ENCODE data around the gene VSTM2L.

VSTM2L gene

DNA sequence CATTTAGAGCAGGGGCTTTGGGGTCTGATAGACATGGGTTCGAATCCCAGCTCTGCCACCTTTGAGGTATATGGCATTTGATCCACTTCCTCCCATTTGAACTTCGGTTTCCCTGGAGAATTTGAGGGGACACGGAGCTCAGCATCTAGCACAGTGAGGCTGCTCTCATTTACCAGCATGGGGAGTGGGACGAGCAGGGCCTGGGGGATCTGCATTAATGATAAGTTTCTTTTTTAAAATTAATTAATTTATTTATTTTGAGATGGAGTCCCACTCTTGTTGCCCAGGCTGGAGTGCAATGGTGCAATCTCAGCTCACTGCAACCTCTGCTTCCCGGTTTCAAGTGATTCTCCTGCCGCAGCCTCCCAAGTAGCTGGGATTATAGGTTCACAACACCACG lies 52.6 kb downstream of the VSTM2L start:
- TF ChIP-seq, protein P1, sequence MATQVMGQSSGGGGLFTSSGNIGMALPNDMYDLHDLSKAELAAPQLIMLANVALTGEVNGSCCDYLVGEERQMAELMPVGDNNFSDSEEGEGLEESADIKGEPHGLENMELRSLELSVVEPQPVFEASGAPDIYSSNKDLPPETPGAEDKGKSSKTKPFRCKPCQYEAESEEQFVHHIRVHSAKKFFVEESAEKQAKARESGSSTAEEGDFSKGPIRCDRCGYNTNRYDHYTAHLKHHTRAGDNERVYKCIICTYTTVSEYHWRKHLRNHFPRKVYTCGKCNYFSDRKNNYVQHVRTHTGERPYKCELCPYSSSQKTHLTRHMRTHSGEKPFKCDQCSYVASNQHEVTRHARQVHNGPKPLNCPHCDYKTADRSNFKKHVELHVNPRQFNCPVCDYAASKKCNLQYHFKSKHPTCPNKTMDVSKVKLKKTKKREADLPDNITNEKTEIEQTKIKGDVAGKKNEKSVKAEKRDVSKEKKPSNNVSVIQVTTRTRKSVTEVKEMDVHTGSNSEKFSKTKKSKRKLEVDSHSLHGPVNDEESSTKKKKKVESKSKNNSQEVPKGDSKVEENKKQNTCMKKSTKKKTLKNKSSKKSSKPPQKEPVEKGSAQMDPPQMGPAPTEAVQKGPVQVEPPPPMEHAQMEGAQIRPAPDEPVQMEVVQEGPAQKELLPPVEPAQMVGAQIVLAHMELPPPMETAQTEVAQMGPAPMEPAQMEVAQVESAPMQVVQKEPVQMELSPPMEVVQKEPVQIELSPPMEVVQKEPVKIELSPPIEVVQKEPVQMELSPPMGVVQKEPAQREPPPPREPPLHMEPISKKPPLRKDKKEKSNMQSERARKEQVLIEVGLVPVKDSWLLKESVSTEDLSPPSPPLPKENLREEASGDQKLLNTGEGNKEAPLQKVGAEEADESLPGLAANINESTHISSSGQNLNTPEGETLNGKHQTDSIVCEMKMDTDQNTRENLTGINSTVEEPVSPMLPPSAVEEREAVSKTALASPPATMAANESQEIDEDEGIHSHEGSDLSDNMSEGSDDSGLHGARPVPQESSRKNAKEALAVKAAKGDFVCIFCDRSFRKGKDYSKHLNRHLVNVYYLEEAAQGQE (IDR thresholded peaks at IDR 0.05; ENCODE audit: insufficient read depth in 1 of 2, low read depth in 2 of 2, low read length in 2 of 2), result no peak
- TF ChIP-seq FOXP2 (optimal IDR thresholded peaks at IDR 0.05; ENCODE audit: borderline replicate concordance, extremely low read depth, extremely low read length, insufficient read depth) (no peak), SIN3A (IDR thresholded peaks at IDR 0.05; ENCODE audit: borderline replicate concordance, insufficient read depth, low read length) (no peak), POLR2AphosphoS5 (IDR thresholded peaks at IDR 0.05; ENCODE audit: low read depth, low read length) (no peak), TAF1 (IDR thresholded peaks at IDR 0.05; ENCODE audit: borderline replicate concordance, insufficient read depth, low read length) (no peak)

DNA sequence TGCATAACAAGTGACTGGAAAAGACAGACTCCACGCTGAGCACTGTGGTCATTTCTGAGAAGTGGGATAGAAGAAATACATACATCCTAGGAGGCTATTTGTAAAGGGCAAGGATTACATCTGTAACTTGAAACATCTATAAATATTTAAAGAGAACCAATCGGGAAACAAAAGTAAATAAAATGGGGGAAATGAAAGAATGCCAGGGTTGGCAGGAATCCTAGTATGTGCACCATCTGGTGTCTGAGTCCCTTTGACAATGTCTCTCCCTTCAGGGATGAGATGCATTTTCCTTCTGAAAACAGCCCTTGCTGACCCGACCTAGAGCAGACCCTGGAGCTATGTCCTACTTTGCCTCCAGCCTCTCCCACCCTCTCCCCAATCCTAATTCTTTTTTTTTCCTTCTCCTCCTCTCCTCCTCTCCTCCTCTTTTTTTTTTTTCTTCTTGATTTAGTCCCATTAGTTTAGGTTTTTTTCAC lies 53.2 kb downstream of the VSTM2L start:
- TF ChIP-seq, protein P1 (IDR thresholded peaks at IDR 0.05; ENCODE audit: insufficient read depth in 1 of 2, low read depth in 2 of 2, low read length in 2 of 2), result no peak
- TF ChIP-seq POLR2AphosphoS5 (IDR thresholded peaks at IDR 0.05; ENCODE audit: low read depth, low read length) (no peak), FOXP2 (optimal IDR thresholded peaks at IDR 0.05; ENCODE audit: borderline replicate concordance, extremely low read depth, extremely low read length, insufficient read depth) (no peak), TAF1 (IDR thresholded peaks at IDR 0.05; ENCODE audit: borderline replicate concordance, insufficient read depth, low read length) (no peak), SIN3A (IDR thresholded peaks at IDR 0.05; ENCODE audit: borderline replicate concordance, insufficient read depth, low read length) (no peak)

DNA sequence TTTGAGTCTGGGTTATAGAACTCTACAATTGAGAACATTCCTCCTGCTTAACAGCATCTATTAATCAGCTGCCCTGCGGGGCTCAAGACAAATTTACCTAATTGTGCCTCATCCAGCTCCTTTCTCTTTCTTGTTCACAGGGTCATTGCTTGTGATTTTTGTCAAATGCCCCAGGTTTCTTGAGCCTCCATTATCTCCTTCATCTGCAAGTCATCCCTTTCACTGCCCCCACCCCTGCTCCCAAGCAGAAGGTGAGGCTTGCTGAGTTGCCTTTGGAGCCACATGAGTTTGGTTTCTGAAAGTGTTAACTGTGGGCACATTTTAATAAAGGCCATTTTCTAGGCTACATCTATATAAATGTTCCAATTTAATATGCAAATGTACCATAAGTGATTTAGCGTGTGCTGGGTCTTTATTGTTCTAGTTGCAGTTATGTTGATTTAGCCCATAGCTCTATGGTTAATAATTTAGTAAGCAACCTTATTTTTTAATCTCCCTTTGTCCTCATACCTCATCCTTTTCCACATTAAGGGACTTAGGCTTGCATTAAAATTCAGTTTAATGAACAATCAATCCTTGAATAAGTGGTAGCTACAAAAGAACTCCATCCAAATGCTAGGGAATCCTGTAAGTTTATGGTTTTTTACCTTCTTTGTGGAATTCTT lies 56.1 kb downstream of the VSTM2L start:
- TF ChIP-seq TAF1 (IDR thresholded peaks at IDR 0.05; ENCODE audit: borderline replicate concordance, insufficient read depth, low read length) (no peak), SIN3A (IDR thresholded peaks at IDR 0.05; ENCODE audit: borderline replicate concordance, insufficient read depth, low read length) (no peak), POLR2AphosphoS5 (IDR thresholded peaks at IDR 0.05; ENCODE audit: low read depth, low read length) (no peak), FOXP2 (optimal IDR thresholded peaks at IDR 0.05; ENCODE audit: borderline replicate concordance, extremely low read depth, extremely low read length, insufficient read depth) (no peak)
- TF ChIP-seq, protein P1 (IDR thresholded peaks at IDR 0.05; ENCODE audit: insufficient read depth in 1 of 2, low read depth in 2 of 2, low read length in 2 of 2), result no peak

DNA sequence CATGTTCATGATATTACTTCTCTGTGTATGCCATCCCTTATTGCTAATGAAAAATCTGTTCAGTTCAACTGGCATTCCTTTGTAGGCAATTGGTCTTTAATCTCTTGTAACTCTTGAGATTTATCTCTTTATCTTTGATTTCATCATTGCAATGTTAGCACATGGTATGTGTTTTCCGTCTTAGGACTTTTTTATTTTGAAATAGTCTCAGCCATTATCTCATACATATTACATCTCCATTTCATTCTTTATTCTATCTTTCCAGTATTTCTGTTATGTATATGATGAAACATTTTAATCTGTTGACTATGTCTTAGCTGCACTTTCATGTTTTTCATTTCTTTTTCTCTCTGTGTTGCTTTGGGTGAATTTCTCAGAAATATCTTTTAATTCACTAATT lies 58.1 kb downstream of the VSTM2L start:
- TF ChIP-seq SIN3A (IDR thresholded peaks at IDR 0.05; ENCODE audit: borderline replicate concordance, insufficient read depth, low read length) (no peak), POLR2AphosphoS5 (IDR thresholded peaks at IDR 0.05; ENCODE audit: low read depth, low read length) (no peak), FOXP2 (optimal IDR thresholded peaks at IDR 0.05; ENCODE audit: borderline replicate concordance, extremely low read depth, extremely low read length, insufficient read depth) (no peak), TAF1 (IDR thresholded peaks at IDR 0.05; ENCODE audit: borderline replicate concordance, insufficient read depth, low read length) (no peak)
- TF ChIP-seq, protein P1 (IDR thresholded peaks at IDR 0.05; ENCODE audit: insufficient read depth in 1 of 2, low read depth in 2 of 2, low read length in 2 of 2), result no peak
